Caco-2 (cell line): ENCODE measurements around the gene AKAP8L. TPM values are rescaled to one million over a fixed set of nuclear protein-coding genes. Genes with fewer than 3 reads are reported as not detected.

Source experiments
- BruUV-seq: library from RNA; stranded (reverse); fragments of 400-500 nt; replicated peaks from 2 replicates; lab custom pipeline; 2021; lab: Mats Ljungman, UMichigan
- CTCF ChIA-PET: fragments of 300-600 bp; sonication (Branson Sonifier 250); formaldehyde crosslinking; loops from one replicate; lab custom pipeline; 2022; ENCODE audit warnings: antibody characterized with exemption; lab: Charles Lee
- POLR2A ChIA-PET: fragments of 300-600 bp; sonication (Branson Sonifier 250); formaldehyde crosslinking; loops from one replicate; lab custom pipeline; 2022; ENCODE audit warnings: antibody characterized with exemption; lab: Charles Lee
- DNase-seq, 2 experiments: peaks; one replicate each; pipeline versions ENCODE4 v3.0.0 to v3.0.0-alpha.2; 2020 to 2022
- H3K27me3 ChIP-seq: replicated peaks from 2 replicates; pipeline ENCODE4 v1.6.0; 2011; ENCODE audit warnings: low read length; ENCODE audit not compliant: control insufficient read depth, insufficient read depth
- H3K36me3 ChIP-seq: 2 replicates; pipeline ENCODE4 v1.5.1; 2011; ENCODE audit warnings: low read length; ENCODE audit not compliant: control insufficient read depth, insufficient read depth
- H3K4me1 ChIP-seq: fragments of 250-450 bp; sonication (Bioruptor Pico); 2 replicates; pipeline ENCODE4 v1.5.1; 2020; ENCODE audit warnings: mild to moderate bottlenecking
- H3K4me3 ChIP-seq: 2 replicates; pipeline ENCODE4 v1.5.1; 2011; ENCODE audit warnings: low read depth, mild to moderate bottlenecking, control low read depth, low read length
- H3K9me3 ChIP-seq: fragments of 250-450 bp; sonication (Bioruptor Pico); 2 replicates; pipeline ENCODE4 v1.5.1; 2020; ENCODE audit warnings: mild to moderate bottlenecking, moderate library complexity
- H3K27ac Mint-ChIP-seq: one replicate; pipeline ENCODE4 v1.8.0; 2022; ENCODE audit warnings: mixed read lengths; ENCODE audit not compliant: unreplicated experiment
- H3K27me3 Mint-ChIP-seq: one replicate; pipeline ENCODE4 v1.8.0; 2022; ENCODE audit warnings: mixed read lengths; ENCODE audit not compliant: insufficient read depth, unreplicated experiment
- H3K36me3 Mint-ChIP-seq: one replicate; pipeline ENCODE4 v1.8.0; 2022; ENCODE audit warnings: mild to moderate bottlenecking, mixed read lengths; ENCODE audit not compliant: insufficient read depth, unreplicated experiment
- H3K4me1 Mint-ChIP-seq: one replicate; pipeline ENCODE4 v1.8.0; 2022; ENCODE audit warnings: low read depth, mixed read lengths; ENCODE audit not compliant: unreplicated experiment
- H3K4me3 Mint-ChIP-seq: one replicate; pipeline ENCODE4 v1.8.0; 2022; ENCODE audit warnings: mild to moderate bottlenecking, moderate library complexity, mixed read lengths; ENCODE audit not compliant: unreplicated experiment
- H3K9me3 Mint-ChIP-seq: one replicate; pipeline ENCODE4 v1.8.0; 2022; ENCODE audit warnings: mixed read lengths; ENCODE audit not compliant: unreplicated experiment
- CTCF ChIP-seq, 2 experiments: fragments of 200-600 bp in 1 of 2; IDR thresholded peaks; 1 replicate in 1 of 2; 2 replicates in 1 of 2; pipeline versions ENCODE4 v1.5.1 to v1.8.0; 2011 to 2022; ENCODE audit warnings: antibody characterized with exemption in 1 of 2, control low read depth in 1 of 2, inconsistent platforms in 1 of 2, low read depth in 1 of 2, low read length in 1 of 2, mild to moderate bottlenecking in 1 of 2, moderate library complexity in 1 of 2; ENCODE audit not compliant: insufficient read depth in 1 of 2, severe bottlenecking in 1 of 2, unreplicated experiment in 1 of 2
- intact Hi-C: fragments of 100-400 bp; cut with micrococcal nuclease; formaldehyde crosslinking; loops from one replicate; pipeline ENCODE4 v1.10.0; 2022; ENCODE audit not compliant: unreplicated experiment
- total RNA-seq: library from RNA; stranded (reverse); gene quantifications from 2 replicates; pipeline ENCODE4 v1.2.3, GENCODE V29; 2022

Gene AKAP8L
- total RNA-seq, 1 experiment from 2014 or later = 112 TPM

DNA sequence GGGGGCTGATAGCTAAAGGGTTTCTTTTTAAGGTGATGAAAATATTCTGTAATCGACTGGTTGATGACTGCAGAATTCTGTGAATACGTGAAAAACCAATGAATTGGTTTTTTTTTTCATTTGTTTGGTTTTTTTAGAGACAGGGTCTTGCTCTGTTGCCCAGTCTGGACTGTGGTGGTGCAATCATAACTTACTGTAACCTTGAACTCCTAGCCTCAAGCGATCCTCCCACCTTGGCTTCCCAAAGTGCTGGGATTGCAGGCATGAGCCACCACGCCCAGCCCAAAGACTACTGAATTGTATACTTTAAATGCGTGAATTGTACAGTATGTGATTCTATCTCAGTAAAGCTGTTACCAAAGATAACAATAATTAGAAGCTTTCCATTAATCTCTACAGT lies 24.4 kb downstream of the AKAP8L start:
- no peaks in the 10 kb centered on the region for H3K27me3 Mint-ChIP-seq
- H3K9me3 ChIP-seq = no peaks in the 10 kb centered on the region
- no peaks in the 10 kb centered on the region for H3K4me1 ChIP-seq
- no peak overlapping the region for H3K4me3 Mint-ChIP-seq
- no peaks in the 10 kb centered on the region for H3K4me1 Mint-ChIP-seq
- no peaks in the 10 kb centered on the region for H3K27me3 ChIP-seq
- BruUV-seq = no TSS peak
- peaks cover 11% of the 10 kb centered on the region for H3K36me3 ChIP-seq
- no peak for DNase-seq
- no peak for TF ChIP-seq CTCF (IDR thresholded peaks at IDR 0.05; ENCODE audit: insufficient read depth in 1 of 2, low read depth in 1 of 2, low read length in 1 of 2, severe bottlenecking in 1 of 2, unreplicated experiment in 1 of 2)
- peaks cover 80% of the 10 kb centered on the region for H3K36me3 Mint-ChIP-seq
- intact Hi-C loops = no loop called here
- H3K4me3 ChIP-seq = no peak overlapping the region
- no peaks in the 10 kb centered on the region for H3K9me3 Mint-ChIP-seq
- no peak overlapping the region for H3K27ac Mint-ChIP-seq
- POLR2A ChIA-PET = interaction anchor here (0.6 kb wide), 1 partner anchor 11 kb away, joined by 6 read pairs; no protein-coding TSS in a partner anchor
- CTCF ChIA-PET = interaction anchor here (0.7 kb wide), 1 partner anchor 1014 kb away, joined by 4 read pairs; no protein-coding TSS in a partner anchor

DNA sequence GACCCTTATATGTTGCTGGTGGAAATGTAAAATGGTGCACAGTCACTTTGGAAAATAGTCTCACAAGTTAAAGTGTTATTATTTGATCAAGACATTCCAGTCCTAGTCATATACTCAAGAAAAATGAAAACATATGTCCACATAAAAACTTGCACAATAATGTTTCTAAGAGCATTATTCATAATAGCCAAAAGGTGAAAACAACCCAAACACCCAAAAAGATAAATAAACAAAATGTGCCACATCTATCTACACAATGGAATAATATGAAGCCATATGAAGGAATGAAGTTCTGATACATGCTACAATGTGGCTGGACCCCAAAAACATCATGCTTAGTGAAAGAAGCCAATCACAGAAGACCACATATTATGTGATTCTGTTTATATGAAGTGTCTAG lies 24.8 kb downstream of the AKAP8L start:
- Mint-ChIP-seq H3K9me3 (no peaks in the 10 kb centered on the region), H3K4me3 (no peak overlapping the region), H3K27ac (no peak overlapping the region), H3K27me3 (no peaks in the 10 kb centered on the region), H3K4me1 (no peaks in the 10 kb centered on the region), H3K36me3 (peaks cover 81% of the 10 kb centered on the region)
- BruUV-seq = no TSS peak
- TF ChIP-seq CTCF (IDR thresholded peaks at IDR 0.05; ENCODE audit: insufficient read depth in 1 of 2, low read depth in 1 of 2, low read length in 1 of 2, severe bottlenecking in 1 of 2, unreplicated experiment in 1 of 2) = no peak
- CTCF ChIA-PET = interaction anchor here (0.7 kb wide), 1 partner anchor 1014 kb away, joined by 4 read pairs; no protein-coding TSS in a partner anchor
- H3K4me3 ChIP-seq = no peak overlapping the region
- POLR2A ChIA-PET = interaction anchor here (0.6 kb wide), 1 partner anchor 11 kb away, joined by 6 read pairs; no protein-coding TSS in a partner anchor
- H3K9me3 ChIP-seq = no peaks in the 10 kb centered on the region
- intact Hi-C loops = no loop called here
- H3K36me3 ChIP-seq = peaks cover 9% of the 10 kb centered on the region; the same call in 1 of the 2 replicates
- DNase-seq = no peak
- H3K27me3 ChIP-seq = no peaks in the 10 kb centered on the region
- no peaks in the 10 kb centered on the region for H3K4me1 ChIP-seq

DNA sequence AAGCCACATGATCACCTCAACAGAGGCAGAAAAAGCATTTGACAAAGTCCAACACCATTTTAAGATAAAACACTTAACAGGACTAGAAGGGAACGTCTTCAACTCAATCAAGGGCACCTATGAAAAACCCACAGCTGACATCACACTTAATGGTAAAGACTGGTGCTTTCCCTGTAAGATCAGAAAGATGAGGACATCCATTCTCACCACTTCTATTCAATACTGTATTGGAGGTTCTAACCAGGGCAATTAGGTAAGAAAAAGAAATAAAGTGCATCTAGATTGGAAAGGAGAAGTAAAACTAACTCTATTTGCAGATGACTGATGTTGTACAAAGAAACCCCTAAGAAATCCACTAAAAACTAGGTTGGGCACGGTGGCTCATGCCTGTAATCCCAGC lies 28.0 kb downstream of the AKAP8L start:
- CTCF ChIA-PET = no interaction called here
- intact Hi-C loops = no loop called here
- H3K27ac Mint-ChIP-seq = no peak overlapping the region
- H3K4me1 Mint-ChIP-seq = no peaks in the 10 kb centered on the region
- H3K4me3 Mint-ChIP-seq = no peak overlapping the region
- no peaks in the 10 kb centered on the region for H3K27me3 Mint-ChIP-seq
- Histone ChIP-seq H3K36me3 (no peaks in the 10 kb centered on the region), H3K4me1 (no peaks in the 10 kb centered on the region), H3K27me3 (no peaks in the 10 kb centered on the region), H3K9me3 (no peaks in the 10 kb centered on the region), H3K4me3 (no peak overlapping the region)
- DNase-seq = no peak
- no peaks in the 10 kb centered on the region for H3K9me3 Mint-ChIP-seq
- POLR2A ChIA-PET = no interaction called here
- no peak for TF ChIP-seq CTCF (IDR thresholded peaks at IDR 0.05; ENCODE audit: insufficient read depth in 1 of 2, low read depth in 1 of 2, low read length in 1 of 2, severe bottlenecking in 1 of 2, unreplicated experiment in 1 of 2)
- peaks cover 74% of the 10 kb centered on the region for H3K36me3 Mint-ChIP-seq
- no TSS peak for BruUV-seq
